ENCODE results near the gene CSAG1.
"Not testable (repeated sequence)": the region's sequence is repeated elsewhere in the genome, so short reads cannot be mapped to it uniquely, and the experiment has no call there.

The CSAG1 gene

GRCh38 chrX:152733261-152733975, at the start of gene CSAG1, which contains the start of gene MAGEA12:
TSS of gene CSAG1 (minus strand) at chrX:152733721. CDS start at chrX:152732460, 1,261 bp downstream.
TSS of gene MAGEA12 (plus strand) at chrX:152733757. CDS start at chrX:152736162, 2,405 bp downstream.
- no peak for DNase-seq (ENCODE audit: low read depth)

- not testable (repeated sequence) for DNase-seq (ENCODE audit: low read depth)
These were observed 36.2 kb upstream of the CSAG1 start, which contains the start of gene MAGEA6 for GRCh38 chrX:152769549-152770289. TSS of gene MAGEA6 (minus strand) at chrX:152769689. CDS start at chrX:152767650, 2,039 bp downstream.

- not testable (repeated sequence) for DNase-seq (ENCODE audit: low read depth)
These were observed 33.0 kb upstream of the CSAG1 start for GRCh38 chrX:152766562-152766961.

GRCh38 chrX:152761582-152761981, 28.1 kb upstream of the CSAG1 start:
- DNase-seq (ENCODE audit: low read depth) = not testable (repeated sequence)

- DNase-seq (ENCODE audit: low read depth) = not testable (repeated sequence)
These were observed 26.0 kb upstream of the CSAG1 start for GRCh38 chrX:152759544-152759943.

- not testable (repeated sequence) for DNase-seq (ENCODE audit: low read depth)
These were observed 25.4 kb upstream of the CSAG1 start, which contains the start of gene CSAG3 for GRCh38 chrX:152758918-152759317. TSS of gene CSAG3 (plus strand) at chrX:152759218.

GRCh38 chrX:152754871-152755270, 21.4 kb upstream of the CSAG1 start:
- not testable (repeated sequence) for DNase-seq (ENCODE audit: low read depth)

GRCh38 chrX:152753686-152754650, 20.4 kb upstream of the CSAG1 start, which contains the start of gene MAGEA2:
TSS of gene MAGEA2 (minus strand) at chrX:152753842. CDS start at chrX:152751363, 2,479 bp downstream.
- DNase-seq (ENCODE audit: low read depth) = not testable (repeated sequence)

- DNase-seq (ENCODE audit: low read depth) = no peak
These were observed 5.0 kb upstream of the CSAG1 start for GRCh38 chrX:152738560-152738959.

- DNase-seq (ENCODE audit: low read depth) = not testable (repeated sequence)
These were observed 3.0 kb upstream of the CSAG1 start for GRCh38 chrX:152736528-152736927.

GRCh38 chrX:152735860-152736511, 2.5 kb upstream of the CSAG1 start:
- no peak for DNase-seq (ENCODE audit: low read depth)

GRCh38 chrX:152735101-152735500, 1.6 kb upstream of the CSAG1 start:
- no peak for DNase-seq (ENCODE audit: low read depth)

- not testable (repeated sequence) for DNase-seq (ENCODE audit: low read depth)
These were observed 780 bp upstream of the CSAG1 start for GRCh38 chrX:152734143-152734858.

GRCh38 chrX:152725409-152725808, 8.1 kb downstream of the CSAG1 start:
- no peak for DNase-seq (ENCODE audit: low read depth)

- DNase-seq (ENCODE audit: low read depth) = not testable (repeated sequence)
These were observed 19.4 kb downstream of the CSAG1 start, which contains the start of gene MAGEA2B for GRCh38 chrX:152713815-152714787. TSS of gene MAGEA2B (plus strand) at chrX:152714628. CDS start at chrX:152717107, 2,479 bp downstream.

- DNase-seq (ENCODE audit: low read depth) = not testable (repeated sequence)
These were observed 20.3 kb downstream of the CSAG1 start for GRCh38 chrX:152713195-152713594.

- not testable (repeated sequence) for DNase-seq (ENCODE audit: low read depth)
These were observed 24.3 kb downstream of the CSAG1 start, which contains the start of gene CSAG2 for GRCh38 chrX:152709173-152709572. TSS of gene CSAG2 (minus strand) at chrX:152709273. CDS start at chrX:152709112, 161 bp downstream.

- DNase-seq (ENCODE audit: low read depth) = not testable (repeated sequence)
These were observed 27.0 kb downstream of the CSAG1 start for GRCh38 chrX:152706500-152706899.

GRCh38 chrX:152700390-152700789, 33.1 kb downstream of the CSAG1 start:
- not testable (repeated sequence) for DNase-seq (ENCODE audit: low read depth)

Data from activated T-helper 9 cell treated with anti-CD3 and anti-CD28 coated beads, Interleukin-2, amount 50 U/mL, for 16 hours (primary cell).